Effector CD8-positive, alpha-beta T cell (primary cell): Measurements from ENCODE around the gene AR.

Experiments
- DNase-seq: peaks from one replicate; lab custom pipeline; 2025; lab: John Stamatoyannopoulos, UW

Gene AR

GRCh38 chrX:67563469-67564448 is 19.9 kb downstream of the AR start:
- DNase-seq = no peak

DNA sequence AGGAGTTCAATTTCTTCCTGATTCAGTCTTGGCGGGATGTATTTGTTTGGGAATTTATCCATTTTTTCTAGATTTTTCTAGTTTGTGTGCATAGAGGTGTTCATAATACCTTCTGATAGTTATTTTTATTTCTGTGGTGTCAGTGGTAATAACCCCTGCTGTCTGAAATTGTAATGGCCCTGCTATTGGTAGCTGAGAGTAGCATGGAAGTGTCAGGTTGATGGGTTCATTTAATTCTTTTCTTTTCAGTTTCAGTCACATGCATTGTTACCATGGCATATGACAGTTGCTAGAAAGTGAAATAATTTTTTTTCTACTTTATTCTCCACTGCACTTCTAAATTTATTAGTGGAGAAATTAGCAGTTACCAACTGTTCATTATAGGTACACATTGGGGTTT is 20.7 kb downstream of the AR start:
- no peak for DNase-seq

GRCh38 chrX:67568769-67569168 is 24.9 kb downstream of the AR start:
- DNase-seq = no peak

GRCh38 chrX:67570839-67571238 is 27.0 kb downstream of the AR start:
- DNase-seq = no peak

GRCh38 chrX:67574696-67575095 is 30.9 kb downstream of the AR start:
- DNase-seq = no peak

DNA sequence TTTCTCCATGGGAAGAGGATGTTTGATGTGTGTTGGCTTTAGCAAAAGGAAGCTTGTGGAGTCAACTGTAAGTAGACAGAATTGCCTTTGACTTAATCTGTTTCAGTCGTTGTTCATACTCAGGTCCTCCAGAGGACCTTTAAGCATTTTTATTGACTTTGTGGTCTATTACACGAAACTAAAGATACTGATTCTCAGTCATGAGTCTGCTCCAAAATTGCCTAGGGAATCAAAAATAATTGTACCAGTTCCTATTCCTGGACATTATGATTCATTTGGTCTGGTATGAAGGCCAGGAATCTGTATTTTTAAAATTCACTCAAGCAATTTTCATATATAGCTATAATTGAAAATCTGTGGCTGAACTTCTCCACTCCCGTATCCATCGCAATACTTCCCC is 38.6 kb downstream of the AR start:
- no peak for DNase-seq

DNA sequence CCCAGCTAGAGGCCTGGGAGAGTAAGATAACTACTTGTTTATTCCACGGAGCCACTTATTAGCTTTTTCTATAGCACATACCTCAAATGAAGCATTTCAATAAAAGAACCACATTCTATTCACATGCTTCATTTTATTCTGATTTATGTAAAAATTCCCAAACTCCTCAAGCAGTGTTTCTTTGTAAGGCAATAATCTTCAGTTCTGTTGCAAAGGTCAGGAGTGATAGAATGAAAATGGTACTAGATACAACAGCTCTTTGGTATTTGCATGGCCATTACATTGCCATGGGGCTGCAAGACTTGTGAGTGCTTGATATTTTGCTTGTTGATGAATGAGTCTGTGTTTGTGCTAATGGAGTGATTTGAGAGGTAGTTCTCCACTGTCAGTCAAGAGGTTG is 39.4 kb downstream of the AR start:
- DNase-seq = no peak

- DNase-seq = no peak
Measured at GRCh38 chrX:67585401-67585800, 41.6 kb downstream of the AR start.

DNA sequence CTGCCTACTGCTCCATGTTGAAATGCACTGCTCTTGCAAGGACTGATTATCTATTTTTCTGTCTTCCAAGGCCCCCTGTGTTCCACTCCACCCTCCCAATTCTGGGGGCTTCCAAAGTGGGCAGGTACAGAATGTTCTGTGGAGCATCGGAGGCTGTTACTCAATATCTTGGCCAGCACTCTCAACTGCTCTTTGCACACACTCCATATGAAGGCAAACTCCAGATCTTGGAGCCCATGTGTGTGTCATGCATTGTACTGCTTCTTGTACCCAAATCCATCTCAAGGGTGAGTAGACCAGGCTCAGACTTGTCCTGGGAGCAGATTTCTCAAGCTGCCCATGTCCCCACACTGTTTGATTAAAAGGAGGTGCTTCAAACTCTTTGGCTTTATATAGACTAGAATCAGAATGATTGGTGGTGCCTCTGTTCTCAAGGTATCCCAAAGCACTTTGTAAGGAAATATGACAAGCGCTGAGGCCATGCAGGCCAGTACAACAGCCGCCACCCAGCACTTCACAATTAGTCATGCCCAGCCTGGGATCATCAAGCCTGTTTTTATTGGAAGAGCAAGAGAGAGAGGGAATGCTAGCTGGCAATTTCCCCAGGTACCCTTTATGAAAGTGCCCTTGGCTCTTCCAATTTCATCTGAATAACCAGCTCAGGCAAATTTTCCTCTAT is 44.3 kb downstream of the AR start:
- no peak for DNase-seq

DNA sequence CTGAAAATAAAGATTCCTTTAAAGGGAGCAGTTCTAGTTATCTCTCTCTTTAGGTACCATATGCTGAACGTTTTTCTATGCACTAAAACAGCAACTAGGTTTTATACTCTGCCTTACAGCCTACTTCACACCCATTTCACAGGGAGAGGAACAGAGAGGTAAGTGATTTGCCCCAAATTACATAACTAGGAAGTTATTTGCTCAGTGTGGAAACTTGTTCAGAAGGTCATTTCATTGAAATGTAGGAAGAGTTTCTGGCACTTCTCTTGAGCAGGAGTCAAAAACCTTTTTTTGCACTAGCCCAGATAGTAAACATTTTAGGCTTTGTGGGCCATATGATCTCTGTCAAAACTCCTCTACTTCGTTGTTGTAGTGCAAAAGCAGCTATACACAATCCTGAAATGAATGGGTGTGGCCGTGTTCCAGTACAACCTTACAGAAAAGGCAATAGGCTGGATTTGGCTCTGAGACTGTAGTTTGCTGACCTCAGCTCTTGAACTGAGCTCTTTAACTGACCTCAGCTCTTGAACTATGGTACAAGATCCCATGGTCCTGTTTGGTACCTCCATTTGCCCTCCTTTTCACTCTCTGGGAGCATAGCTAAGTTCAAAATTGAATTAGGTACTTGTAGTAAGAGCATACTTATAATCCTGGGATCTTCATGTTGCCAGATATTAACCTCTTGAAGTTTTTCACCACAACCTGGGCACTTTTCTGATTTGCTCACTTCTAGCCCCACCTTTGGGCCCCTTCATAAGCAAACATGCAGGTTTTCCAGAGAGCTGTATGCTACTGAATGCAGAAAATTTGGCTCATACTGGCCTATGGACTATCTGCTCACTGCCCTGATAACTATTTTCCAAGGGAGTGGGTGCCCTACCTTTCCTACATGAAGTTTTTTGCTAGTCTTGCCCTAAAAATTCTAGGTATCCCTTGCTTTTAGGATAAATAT is 53.3 kb downstream of the AR start:
- DNase-seq = no peak

- DNase-seq = no peak
Measured at GRCh38 chrX:67599532-67599931, 55.7 kb downstream of the AR start.

DNA sequence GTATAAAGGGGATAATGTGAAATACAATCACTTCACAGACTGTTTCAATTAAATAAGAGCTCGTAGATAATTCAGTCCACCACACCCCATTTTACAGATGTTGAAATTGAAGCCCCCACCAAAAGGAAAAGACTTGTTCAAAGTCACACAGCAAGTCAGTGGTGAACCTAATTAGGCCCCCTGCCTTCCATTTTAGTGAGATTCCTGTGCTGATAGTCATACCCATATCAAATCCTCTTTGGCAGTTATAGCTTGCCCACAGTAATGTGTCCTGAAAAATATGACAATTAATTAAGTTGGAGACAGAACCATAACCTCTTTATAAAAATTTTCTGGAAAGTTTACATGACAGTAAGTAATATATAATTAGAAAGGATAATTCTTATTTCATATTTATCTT is 58.0 kb downstream of the AR start:
- DNase-seq = no peak

- DNase-seq = no peak
Measured at GRCh38 chrX:67604979-67605703, 61.3 kb downstream of the AR start.

DNA sequence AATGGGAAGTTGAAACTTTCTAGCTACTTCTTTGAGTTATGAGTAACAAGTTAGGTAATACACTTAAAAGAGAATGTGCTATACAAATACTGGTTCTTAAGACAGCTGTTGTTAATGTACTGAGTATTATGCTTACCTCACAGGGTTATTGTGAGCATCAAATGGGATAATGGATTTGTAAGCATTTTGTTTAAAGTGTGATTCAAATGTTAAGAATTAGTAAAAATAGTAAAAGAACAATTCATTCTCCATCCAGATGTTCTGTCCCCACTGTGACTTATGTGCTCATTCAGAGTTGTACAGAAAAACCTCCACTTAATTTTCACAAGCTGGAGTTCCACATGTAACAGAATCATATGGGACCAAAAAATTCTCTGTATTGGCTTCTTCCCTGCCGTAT is 63.6 kb downstream of the AR start:
- DNase-seq = no peak

DNA sequence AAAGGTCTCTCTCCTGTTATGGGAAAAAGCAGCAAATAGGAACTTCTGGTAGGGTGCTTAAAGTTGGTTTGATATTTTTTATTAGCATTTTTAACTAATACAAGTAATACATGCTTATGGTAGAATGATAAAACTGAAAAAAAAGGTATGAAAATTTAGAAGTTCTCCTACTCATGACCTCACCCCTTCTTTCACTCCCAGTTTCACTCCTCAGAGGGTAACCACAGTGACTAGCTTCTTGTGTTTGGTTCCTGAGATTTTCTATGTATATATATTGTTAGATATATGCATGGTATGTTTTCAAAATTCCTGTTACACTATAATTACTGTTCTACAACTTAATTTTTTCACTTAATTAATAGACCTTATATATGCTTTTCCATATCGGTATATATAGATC is 66.5 kb downstream of the AR start:
- no peak for DNase-seq

GRCh38 chrX:67612231-67612630 is 68.4 kb downstream of the AR start:
- no peak for DNase-seq

GRCh38 chrX:67613366-67613765 is 69.5 kb downstream of the AR start:
- no peak for DNase-seq

- no peak for DNase-seq
Measured at GRCh38 chrX:67613996-67614395, 70.2 kb downstream of the AR start.

DNA sequence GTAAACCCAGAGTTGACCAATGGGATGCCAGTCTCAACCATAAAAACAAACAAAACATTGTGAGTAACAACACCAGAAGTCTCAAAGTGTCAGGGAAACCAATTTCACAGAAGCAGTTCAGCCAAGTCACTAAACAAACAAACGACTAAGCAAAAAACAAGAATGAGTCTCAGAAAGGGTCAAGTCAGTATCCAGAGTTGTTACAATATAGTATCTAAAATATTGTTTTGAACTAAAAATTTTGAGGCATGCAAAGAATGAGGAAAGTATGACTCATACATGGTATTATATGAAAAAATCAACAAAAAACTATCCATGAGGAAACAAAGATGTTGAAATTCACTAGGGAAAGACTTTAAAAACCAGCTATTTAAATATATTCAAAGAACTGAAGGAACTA is 70.6 kb downstream of the AR start:
- no peak for DNase-seq

GRCh38 chrX:67619253-67619652 is 75.4 kb downstream of the AR start:
- DNase-seq = no peak

GRCh38 chrX:67622053-67622585 is 78.3 kb downstream of the AR start:
- no peak for DNase-seq
